ENCODE results near the gene TRIM69. TPM values are rescaled to one million over a fixed set of nuclear protein-coding genes. Genes with fewer than 3 reads are reported as not detected.
A peak's percentile ranks its signal among the peaks of the same experiment; 100 is the strongest.
"Not testable (repeated sequence)": the region's sequence is repeated elsewhere in the genome, so short reads cannot be mapped to it uniquely, and the experiment has no call there.

The TRIM69 gene
- total RNA-seq, 2 experiments from 2014 or later: 53.0 to 59.5 TPM

- peaks cover 30% of the 10 kb centered on the region for H3K36me3 Mint-ChIP-seq (ENCODE audit: low read depth)
- H3K4me1 Mint-ChIP-seq (ENCODE audit: low read depth): peaks cover 69% of the 10 kb centered on the region
- H3K27ac Mint-ChIP-seq: peak overlapping the region; percentile 100
- H3K4me3 Mint-ChIP-seq: peak overlapping the region; percentile 99
- ChIA-PET CTCF (interaction anchor here (0.6 to 8.2 kb wide), 7 partner anchors 8 to 148 kb away, joined by 3 to 189 read pairs (median 6); partner anchors contain the start of genes B2M, PATL2, SPG11 and TRIM69), POLR2A (interaction anchor here (0.6 to 21.4 kb wide), 10 partner anchors 10 to 188 kb away, joined by 3 to 2005 read pairs (median 24); partner anchors contain the start of genes B2M, PATL2, SPG11 and TRIM69)
- peak; percentile 63 for ATAC-seq
- DNase-seq: peak; percentile 91
- H3K9me3 Mint-ChIP-seq (ENCODE audit: insufficient read depth): no peaks in the 10 kb centered on the region
- H3K27me3 Mint-ChIP-seq (ENCODE audit: low read depth): no peaks in the 10 kb centered on the region
These were observed 9.5 kb upstream of the TRIM69 start for GRCh38 chr15:44726568-44727484.

- no peaks in the 10 kb centered on the region for H3K9me3 Mint-ChIP-seq (ENCODE audit: insufficient read depth)
- H3K4me3 Mint-ChIP-seq: peak overlapping the region; percentile 99
- peaks cover 39% of the 10 kb centered on the region for H3K36me3 Mint-ChIP-seq (ENCODE audit: low read depth)
- ChIA-PET CTCF (interaction anchor here (1.2 to 8.2 kb wide), 7 partner anchors 9 to 64 kb away, joined by 4 to 189 read pairs (median 6); partner anchors contain the start of genes B2M, PATL2, SPG11 and TRIM69), POLR2A (interaction anchor here (0.6 to 21.4 kb wide), 11 partner anchors 9 to 191 kb away, joined by 3 to 2005 read pairs (median 8); partner anchors contain the start of genes B2M, EIF3J, PATL2 and SPG11)
- DNase-seq: no peak
- H3K27ac Mint-ChIP-seq: peak overlapping the region; percentile 100
- ATAC-seq: no peak
- peaks cover 71% of the 10 kb centered on the region for H3K4me1 Mint-ChIP-seq (ENCODE audit: low read depth)
- no peaks in the 10 kb centered on the region for H3K27me3 Mint-ChIP-seq (ENCODE audit: low read depth)
These were observed 8.7 kb upstream of the TRIM69 start for GRCh38 chr15:44727485-44728231.

- H3K9me3 Mint-ChIP-seq (ENCODE audit: insufficient read depth); ATAC-seq; DNase-seq; H3K27me3 Mint-ChIP-seq (ENCODE audit: low read depth): not testable (repeated sequence)
- ChIA-PET POLR2A (interaction anchor here (0.8 to 21.4 kb wide), 14 partner anchors 9 to 191 kb away, joined by 3 to 2005 read pairs (median 8); partner anchors contain the start of genes B2M, EIF3J, PATL2 and SPG11), CTCF (interaction anchor here (0.8 to 8.2 kb wide), 11 partner anchors 8 to 182 kb away, joined by 3 to 189 read pairs (median 5); partner anchors contain the start of genes B2M, PATL2, SPG11 and TRIM69)
- H3K4me3 Mint-ChIP-seq: peak overlapping the region; percentile 99
- peaks cover 39% of the 10 kb centered on the region for H3K36me3 Mint-ChIP-seq (ENCODE audit: low read depth)
- H3K4me1 Mint-ChIP-seq (ENCODE audit: low read depth): peaks cover 71% of the 10 kb centered on the region
- peak overlapping the region; percentile 100 for H3K27ac Mint-ChIP-seq
These were observed 8.1 kb upstream of the TRIM69 start for GRCh38 chr15:44728232-44728575.

GRCh38 chr15:44728576-44729407 lies 7.5 kb upstream of the TRIM69 start:
- peak; percentile 82 for ATAC-seq
- POLR2A ChIA-PET: interaction anchor here (0.8 to 21.4 kb wide), 18 partner anchors 8 to 301 kb away, joined by 3 to 2005 read pairs (median 5); partner anchors contain the start of genes B2M, CTDSPL2, EIF3J and PATL2
- CTCF ChIA-PET: interaction anchor here (0.8 to 8.2 kb wide), 11 partner anchors 8 to 183 kb away, joined by 3 to 189 read pairs (median 5); partner anchors contain the start of genes B2M, PATL2, SPG11 and TRIM69
- Mint-ChIP-seq H3K9me3 (ENCODE audit: insufficient read depth) (no peaks in the 10 kb centered on the region), H3K36me3 (ENCODE audit: low read depth) (peaks cover 42% of the 10 kb centered on the region), H3K27me3 (ENCODE audit: low read depth) (no peaks in the 10 kb centered on the region), H3K4me1 (ENCODE audit: low read depth) (peaks cover 72% of the 10 kb centered on the region), H3K4me3 (peak overlapping the region; percentile 99), H3K27ac (peak overlapping the region; percentile 100)
- peak; percentile 98 for DNase-seq

GRCh38 chr15:44729408-44730127 lies 6.8 kb upstream of the TRIM69 start:
- DNase-seq: peak; percentile 63
- peaks cover 39% of the 10 kb centered on the region for H3K36me3 Mint-ChIP-seq (ENCODE audit: low read depth)

GRCh38 chr15:44734839-44735481 lies 1.4 kb upstream of the TRIM69 start:
- POLR2A ChIA-PET: interaction anchor here (1.3 to 21.4 kb wide), 7 partner anchors 7 to 137 kb away, joined by 3 to 2005 read pairs (median 22); partner anchors contain the start of genes B2M, PATL2 and SPG11
- CTCF ChIA-PET: interaction anchor here (0.6 to 7.0 kb wide), 14 partner anchors 8 to 188 kb away, joined by 3 to 301 read pairs (median 24); partner anchors contain the start of genes B2M, PATL2 and SPG11
- Mint-ChIP-seq H3K27me3 (ENCODE audit: low read depth) (no peaks in the 10 kb centered on the region), H3K36me3 (ENCODE audit: low read depth) (peaks cover 25% of the 10 kb centered on the region), H3K9me3 (ENCODE audit: insufficient read depth) (no peaks in the 10 kb centered on the region), H3K4me1 (ENCODE audit: low read depth) (peaks cover 75% of the 10 kb centered on the region), H3K27ac (peak overlapping the region; percentile 97), H3K4me3 (peak overlapping the region; percentile 78)
- DNase-seq (no peak), ATAC-seq (no peak)

More at GRCh38 chr15:44729408-44730127, 6.8 kb upstream of the TRIM69 start:
- Mint-ChIP-seq H3K4me1 (ENCODE audit: low read depth) (peaks cover 70% of the 10 kb centered on the region), H3K27me3 (ENCODE audit: low read depth) (no peaks in the 10 kb centered on the region), H3K9me3 (ENCODE audit: insufficient read depth) (no peaks in the 10 kb centered on the region), H3K4me3 (peak overlapping the region; percentile 99), H3K27ac (peak overlapping the region; percentile 100)
- CTCF ChIA-PET: interaction anchor here (0.8 to 8.2 kb wide), 9 partner anchors 7 to 151 kb away, joined by 3 to 189 read pairs (median 6); partner anchors contain the start of genes B2M, PATL2, SPG11 and TRIM69
- POLR2A ChIA-PET: interaction anchor here (0.8 to 21.4 kb wide), 18 partner anchors 7 to 302 kb away, joined by 3 to 2005 read pairs (median 5); partner anchors contain the start of genes B2M, CTDSPL2, EIF3J and PATL2
- ATAC-seq: peak; percentile 8

GRCh38 chr15:44735482-44736180 lies 697 bp upstream of the TRIM69 start:
- POLR2A ChIA-PET: interaction anchor here (0.6 to 21.4 kb wide), 11 partner anchors 8 to 199 kb away, joined by 3 to 2005 read pairs (median 6); partner anchors contain the start of genes B2M, EIF3J, PATL2 and SPG11

GRCh38 chr15:44738340-44738984 lies 2.1 kb downstream of the TRIM69 start:
- ATAC-seq: no peak
- ChIA-PET CTCF (interaction anchor here (0.7 to 7.0 kb wide), 34 partner anchors 8 to 380 kb away, joined by 3 to 301 read pairs (median 7); partner anchors contain the start of genes B2M, PATL2 and SPG11), POLR2A (interaction anchor here (0.8 to 21.4 kb wide), 6 partner anchors 11 to 160 kb away, joined by 3 to 2005 read pairs (median 91); partner anchors contain the start of genes B2M, PATL2 and SPG11)

More at GRCh38 chr15:44735482-44736180, 697 bp upstream of the TRIM69 start:
- Mint-ChIP-seq H3K27me3 (ENCODE audit: low read depth) (no peaks in the 10 kb centered on the region), H3K4me3 (peak overlapping the region; percentile 78), H3K4me1 (ENCODE audit: low read depth) (peaks cover 72% of the 10 kb centered on the region), H3K36me3 (ENCODE audit: low read depth) (peaks cover 24% of the 10 kb centered on the region), H3K9me3 (ENCODE audit: insufficient read depth) (no peaks in the 10 kb centered on the region), H3K27ac (peak overlapping the region; percentile 97)
- ATAC-seq: peak; percentile 52
- CTCF ChIA-PET: interaction anchor here (0.6 to 7.0 kb wide), 22 partner anchors 9 to 193 kb away, joined by 3 to 301 read pairs (median 6); partner anchors contain the start of genes B2M, PATL2 and SPG11
- peak; percentile 60 for DNase-seq

More at GRCh38 chr15:44738340-44738984, 2.1 kb downstream of the TRIM69 start:
- no peaks in the 10 kb centered on the region for H3K9me3 Mint-ChIP-seq (ENCODE audit: insufficient read depth)
- H3K36me3 Mint-ChIP-seq (ENCODE audit: low read depth): peaks cover 9% of the 10 kb centered on the region
- no peak for DNase-seq
- H3K27ac Mint-ChIP-seq: peak overlapping the region; percentile 39
- peaks cover 53% of the 10 kb centered on the region for H3K4me1 Mint-ChIP-seq (ENCODE audit: low read depth)
- no peaks in the 10 kb centered on the region for H3K27me3 Mint-ChIP-seq (ENCODE audit: low read depth)
- no peak overlapping the region for H3K4me3 Mint-ChIP-seq
